PC-3 (cell line): ENCODE measurements around the gene EFCAB6.

Experiments used
- EZH2 ChIP-seq: fragments of 300-600 bp; sonication (generic); IDR thresholded peaks from one replicate; pipeline ENCODE4 v1.6.1; 2017; ENCODE audit warnings: antibody characterized with exemption, mild to moderate bottlenecking, low read length; ENCODE audit not compliant: unreplicated experiment
- EZH2phosphoT487 ChIP-seq: fragments of 300-600 bp; sonication (generic); IDR thresholded peaks from 2 replicates; pipeline ENCODE4 v1.6.1; 2018; ENCODE audit warnings: mild to moderate bottlenecking, antibody characterized with exemption, low read length, borderline replicate concordance
- TF ChIP-seq, protein P1 (sequence below): fragments of 300-600 bp; sonication (generic); conservative IDR thresholded peaks from 2 replicates; pipeline ENCODE4 v1.5.1; 2017; ENCODE audit warnings: antibody characterized with exemption, low read depth, mild to moderate bottlenecking, low read length

DNA sequence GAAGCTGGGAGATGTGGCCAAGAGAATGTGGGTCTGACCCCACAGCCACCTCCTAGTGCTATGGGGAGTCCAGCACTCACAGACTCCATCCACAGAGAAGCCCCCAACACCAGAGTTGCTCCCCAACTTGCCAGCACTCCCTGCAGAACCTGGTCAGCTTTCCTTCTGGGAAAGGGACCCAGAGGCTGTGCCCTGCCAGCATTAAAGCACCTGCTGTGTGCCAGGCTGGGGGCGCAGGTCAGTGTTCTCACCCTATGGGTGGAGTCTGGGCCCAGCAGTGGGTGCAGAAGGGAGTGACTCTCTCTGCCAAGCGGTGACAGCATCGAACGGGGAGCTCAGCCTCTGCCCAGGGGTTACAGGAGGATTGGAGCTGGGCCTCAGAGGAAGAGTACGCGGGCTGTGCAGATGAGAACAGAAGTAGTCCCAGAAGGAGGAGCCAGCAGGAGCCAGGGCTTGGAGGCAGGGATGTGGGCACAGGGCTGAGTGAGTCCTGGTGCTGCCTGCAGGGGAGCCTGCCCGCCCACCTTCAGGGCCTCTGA is 285.9 kb downstream of the EFCAB6 start:
- TF ChIP-seq, protein P1, sequence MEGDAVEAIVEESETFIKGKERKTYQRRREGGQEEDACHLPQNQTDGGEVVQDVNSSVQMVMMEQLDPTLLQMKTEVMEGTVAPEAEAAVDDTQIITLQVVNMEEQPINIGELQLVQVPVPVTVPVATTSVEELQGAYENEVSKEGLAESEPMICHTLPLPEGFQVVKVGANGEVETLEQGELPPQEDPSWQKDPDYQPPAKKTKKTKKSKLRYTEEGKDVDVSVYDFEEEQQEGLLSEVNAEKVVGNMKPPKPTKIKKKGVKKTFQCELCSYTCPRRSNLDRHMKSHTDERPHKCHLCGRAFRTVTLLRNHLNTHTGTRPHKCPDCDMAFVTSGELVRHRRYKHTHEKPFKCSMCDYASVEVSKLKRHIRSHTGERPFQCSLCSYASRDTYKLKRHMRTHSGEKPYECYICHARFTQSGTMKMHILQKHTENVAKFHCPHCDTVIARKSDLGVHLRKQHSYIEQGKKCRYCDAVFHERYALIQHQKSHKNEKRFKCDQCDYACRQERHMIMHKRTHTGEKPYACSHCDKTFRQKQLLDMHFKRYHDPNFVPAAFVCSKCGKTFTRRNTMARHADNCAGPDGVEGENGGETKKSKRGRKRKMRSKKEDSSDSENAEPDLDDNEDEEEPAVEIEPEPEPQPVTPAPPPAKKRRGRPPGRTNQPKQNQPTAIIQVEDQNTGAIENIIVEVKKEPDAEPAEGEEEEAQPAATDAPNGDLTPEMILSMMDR = no peak
- TF ChIP-seq EZH2 = no peak
- TF ChIP-seq EZH2phosphoT487 = no peak
